ENCODE data around the gene RBBP8NL.

Gene RBBP8NL

GRCh38 chr20:62363920-62364851 is 63.2 kb downstream of the RBBP8NL start:
- no peak for DNase-seq (ENCODE audit: low read depth in 3 of 3)

GRCh38 chr20:62362991-62363919 is 64.1 kb downstream of the RBBP8NL start:
- no peak for DNase-seq (ENCODE audit: low read depth in 3 of 3)

GRCh38 chr20:62362590-62362940 is 64.8 kb downstream of the RBBP8NL start:
- DNase-seq (ENCODE audit: low read depth in 3 of 3): no peak

- DNase-seq (ENCODE audit: low read depth in 3 of 3): no peak
These were observed 65.3 kb downstream of the RBBP8NL start for GRCh38 chr20:62361799-62362589.

- no peak for DNase-seq (ENCODE audit: low read depth in 3 of 3)
These were observed 66.2 kb downstream of the RBBP8NL start for GRCh38 chr20:62360854-62361798.
